GM23338 (cell line): ENCODE data around the gene LEFTY2. TPM values are rescaled to one million over a fixed set of nuclear protein-coding genes. Genes with fewer than 3 reads are reported as not detected.

ENCODE experiments used
- ATAC-seq: fragments of 200-7000 bp; cut with Tn5 transposase; 3 replicates; pipeline ENCODE4 v1.9.1; 2020
- DNase-seq: peaks from one replicate; pipeline ENCODE4 v3.0.0-alpha.2; 2015; ENCODE audit warnings: low spot score
- H2AFZ ChIP-seq: fragments of 200-600 bp; sonication (generic); 2 replicates; pipeline ENCODE4 v1.8.0; 2016; ENCODE audit warnings: antibody characterized with exemption, mild to moderate bottlenecking, moderate library complexity
- H3F3A ChIP-seq: fragments of 200-600 bp; sonication (generic); replicated peaks from 2 replicates; pipeline ENCODE4 v1.8.0; 2017; ENCODE audit warnings: antibody characterized with exemption, mixed run types, low read depth
- H3K27ac ChIP-seq: fragments of 200-600 bp; sonication (generic); 2 replicates; pipeline ENCODE4 v1.6.1; 2016; ENCODE audit warnings: low read depth
- H3K27me3 ChIP-seq: fragments of 200-600 bp; sonication (generic); 2 replicates; pipeline ENCODE4 v1.8.0; 2016; ENCODE audit warnings: mild to moderate bottlenecking, mixed run types, moderate library complexity; ENCODE audit not compliant: insufficient read depth
- H3K36me3 ChIP-seq: fragments of 200-600 bp; sonication (generic); 2 replicates; pipeline ENCODE4 v1.8.0; 2016; ENCODE audit warnings: mild to moderate bottlenecking; ENCODE audit not compliant: insufficient read depth
- H3K4me1 ChIP-seq: fragments of 200-600 bp; sonication (generic); 2 replicates; pipeline ENCODE4 v1.8.0; 2016; ENCODE audit warnings: mild to moderate bottlenecking, moderate library complexity; ENCODE audit not compliant: insufficient read depth
- H3K4me2 ChIP-seq: fragments of 200-600 bp; sonication (generic); 2 replicates; pipeline ENCODE4 v1.7.1; 2017; ENCODE audit warnings: mixed run types
- H3K4me3 ChIP-seq: fragments of 200-600 bp; sonication (generic); 2 replicates; pipeline ENCODE4 v1.6.1; 2016; ENCODE audit warnings: mixed run types
- H3K79me2 ChIP-seq: fragments of 200-600 bp; sonication (generic); replicated peaks from 2 replicates; pipeline ENCODE4 v1.8.0; 2017; ENCODE audit warnings: mild to moderate bottlenecking; ENCODE audit not compliant: insufficient read depth
- H3K9me2 ChIP-seq: fragments of 200-600 bp; sonication (generic); 2 replicates; pipeline ENCODE4 v1.8.0; 2017; ENCODE audit not compliant: insufficient read depth
- H4K20me1 ChIP-seq: fragments of 200-600 bp; sonication (generic); replicated peaks from 2 replicates; pipeline ENCODE4 v1.8.0; 2017; ENCODE audit warnings: mild to moderate bottlenecking; ENCODE audit not compliant: insufficient read depth
- H3K27ac Mint-ChIP-seq: 2 replicates; pipeline ENCODE4 v1.8.0; 2020; ENCODE audit warnings: inconsistent platforms, mild to moderate bottlenecking, moderate library complexity, mixed read lengths
- H3K27me3 Mint-ChIP-seq: 3 replicates; pipeline ENCODE4 v1.8.0; 2022; ENCODE audit warnings: low read depth, mild to moderate bottlenecking, moderate library complexity, mixed read lengths, inconsistent platforms; ENCODE audit not compliant: insufficient read depth, poor library complexity
- H3K36me3 Mint-ChIP-seq: 3 replicates; pipeline ENCODE4 v1.8.0; 2021; ENCODE audit warnings: low read depth, mild to moderate bottlenecking, inconsistent platforms, moderate library complexity, mixed read lengths
- H3K4me1 Mint-ChIP-seq: 3 replicates; pipeline ENCODE4 v1.8.0; 2020; ENCODE audit warnings: mild to moderate bottlenecking, inconsistent platforms, mixed read lengths
- H3K4me3 Mint-ChIP-seq: 3 replicates; pipeline ENCODE4 v1.8.0; 2021; ENCODE audit warnings: moderate library complexity, mild to moderate bottlenecking, inconsistent platforms, mixed read lengths
- H3K9me3 Mint-ChIP-seq: 3 replicates; pipeline ENCODE4 v1.8.0; 2020; ENCODE audit warnings: moderate library complexity, mild to moderate bottlenecking, inconsistent platforms, mixed read lengths
- CREB1 ChIP-seq: fragments of 250-450 bp; sonication (Bioruptor Pico); IDR thresholded peaks from 2 replicates; pipeline ENCODE4 v1.5.0; 2020; ENCODE audit warnings: low read depth, mild to moderate bottlenecking, moderate library complexity
- EZH2 ChIP-seq: fragments of 200-600 bp; sonication (generic); IDR thresholded peaks from one replicate; pipeline ENCODE4 v1.8.0; 2017; ENCODE audit warnings: antibody characterized with exemption, mild to moderate bottlenecking, low read depth; ENCODE audit not compliant: unreplicated experiment
- EZH2phosphoT487 ChIP-seq: fragments of 200-600 bp; sonication (generic); IDR thresholded peaks from one replicate; pipeline ENCODE4 v1.8.1; 2018; ENCODE audit warnings: antibody characterized with exemption; ENCODE audit not compliant: unreplicated experiment
- JUNB ChIP-seq: IDR thresholded peaks from one replicate; pipeline ENCODE4 v1.6.1; 2016; ENCODE audit warnings: antibody characterized with exemption; ENCODE audit not compliant: unreplicated experiment
- NANOG ChIP-seq: IDR thresholded peaks from 2 replicates; pipeline ENCODE4 v1.6.1; 2016; ENCODE audit warnings: antibody characterized with exemption, borderline replicate concordance
- POLR2AphosphoS5 ChIP-seq: IDR thresholded peaks from 2 replicates; pipeline ENCODE4 v1.6.1; 2016; ENCODE audit warnings: antibody characterized with exemption, low read depth
- REST ChIP-seq: IDR thresholded peaks from one replicate; pipeline ENCODE4 v1.6.1; 2018; ENCODE audit warnings: antibody characterized with exemption; ENCODE audit not compliant: unreplicated experiment
- STAT1 ChIP-seq: IDR thresholded peaks from one replicate; pipeline ENCODE4 v1.6.1; 2016; ENCODE audit warnings: antibody characterized with exemption; ENCODE audit not compliant: unreplicated experiment
- ZNF114 ChIP-seq: fragments of 250-450 bp; sonication (Bioruptor Pico); IDR thresholded peaks from 2 replicates; pipeline ENCODE4 v1.5.0; 2020; ENCODE audit warnings: mild to moderate bottlenecking, moderate library complexity
- ZNF331 ChIP-seq: fragments of 250-450 bp; sonication (Bioruptor Pico); IDR thresholded peaks from 2 replicates; pipeline ENCODE4 v1.5.0; 2020; ENCODE audit warnings: low read depth, mild to moderate bottlenecking, moderate library complexity
- polyA plus RNA-seq: library from polyadenylated mRNA; unstranded; fragments of >200 nt; fragmentation: Nextera tagmentation; extraction: Ambion mirVana; gene quantifications from 2 replicates; pipeline ENCODE4 v1.2.1, GENCODE V29; 2016
- total RNA-seq: library from RNA; depleted of rRNA; stranded (reverse); fragments of >200 nt; shearing (Covaris generic); gene quantifications from 2 replicates; pipeline ENCODE4 v1.2.3, GENCODE V29; 2014
- TF ChIP-seq, protein P1 (sequence below): IDR thresholded peaks from 2 replicates; pipeline ENCODE4 v1.6.1; 2016; ENCODE audit warnings: antibody characterized with exemption
- TF ChIP-seq, protein P2 (sequence below): fragments of 250-450 bp; sonication (Bioruptor Pico); IDR thresholded peaks from 2 replicates; pipeline ENCODE4 v1.5.0; 2020; ENCODE audit warnings: mild to moderate bottlenecking, moderate library complexity
- TF ChIP-seq, protein P3 (sequence below), 2 experiments: fragments of 200-600 bp in 1 of 2; sonication (generic) in 1 of 2; conservative IDR thresholded peaks; 2 replicates each; pipeline versions ENCODE4 v1.5.1 to v1.6.1; 2016 to 2017; ENCODE audit warnings: antibody characterized with exemption in 2 of 2, low read depth in 2 of 2, mild to moderate bottlenecking in 2 of 2, moderate library complexity in 1 of 2

The LEFTY2 gene
- total and polyA plus RNA-seq, 2 experiments from 2014 or later: 8.3 to 12.4 TPM

DNA sequence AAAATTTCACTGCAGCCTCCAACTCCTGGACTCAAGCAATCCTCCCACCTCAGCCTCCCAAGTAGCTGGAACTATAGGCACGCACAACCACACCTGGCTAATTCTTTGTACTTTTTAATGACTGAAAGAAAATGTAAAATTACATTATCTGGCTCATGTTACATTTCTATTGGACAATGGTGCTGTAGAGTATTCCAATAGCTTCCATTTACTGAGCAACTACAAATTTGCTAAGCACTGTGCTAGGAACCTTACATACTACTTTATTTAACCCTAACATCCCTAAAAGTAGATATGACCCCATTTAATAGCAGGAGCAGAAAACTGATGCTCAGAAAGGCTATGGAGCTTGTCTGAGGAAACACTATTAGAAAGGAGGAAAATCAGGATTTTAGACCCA lies 38.4 kb upstream of the LEFTY2 start:
- Histone ChIP-seq H2AFZ (no peak overlapping the region), H3K4me1 (no peaks in the 10 kb centered on the region), H3F3A (peaks cover 6% of the 10 kb centered on the region; the same call in 1 of the 2 replicates), H3K27me3 (no peaks in the 10 kb centered on the region), H3K79me2 (no peaks in the 10 kb centered on the region), H3K9me2 (no peaks in the 10 kb centered on the region), H3K4me3 (no peak overlapping the region), H3K36me3 (peaks cover 30% of the 10 kb centered on the region), H3K27ac (no peak overlapping the region), H4K20me1 (peaks cover 3% of the 10 kb centered on the region; the same call in 1 of the 2 replicates), H3K4me2 (no peak overlapping the region)
- Mint-ChIP-seq H3K4me1 (no peaks in the 10 kb centered on the region; the same call in 2 of the 3 replicates), H3K36me3 (peaks cover 66% of the 10 kb centered on the region), H3K27me3 (peaks cover 12% of the 10 kb centered on the region), H3K4me3 (no peak overlapping the region), H3K27ac (no peak overlapping the region), H3K9me3 (peaks cover 9% of the 10 kb centered on the region)
- ATAC-seq: no peak
- no peak for DNase-seq
- TF ChIP-seq EZH2 (no peak), NANOG (no peak), JUNB (no peak), REST (no peak), CREB1 (CRISPR knock-in tag) (no peak), STAT1 (no peak), ZNF331 (CRISPR knock-in tag) (no peak), ZNF114 (CRISPR knock-in tag) (no peak), POLR2AphosphoS5 (no peak), EZH2phosphoT487 (no peak)
- TF ChIP-seq, protein P1, sequence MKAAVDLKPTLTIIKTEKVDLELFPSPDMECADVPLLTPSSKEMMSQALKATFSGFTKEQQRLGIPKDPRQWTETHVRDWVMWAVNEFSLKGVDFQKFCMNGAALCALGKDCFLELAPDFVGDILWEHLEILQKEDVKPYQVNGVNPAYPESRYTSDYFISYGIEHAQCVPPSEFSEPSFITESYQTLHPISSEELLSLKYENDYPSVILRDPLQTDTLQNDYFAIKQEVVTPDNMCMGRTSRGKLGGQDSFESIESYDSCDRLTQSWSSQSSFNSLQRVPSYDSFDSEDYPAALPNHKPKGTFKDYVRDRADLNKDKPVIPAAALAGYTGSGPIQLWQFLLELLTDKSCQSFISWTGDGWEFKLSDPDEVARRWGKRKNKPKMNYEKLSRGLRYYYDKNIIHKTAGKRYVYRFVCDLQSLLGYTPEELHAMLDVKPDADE: no peak
- TF ChIP-seq, protein P2, sequence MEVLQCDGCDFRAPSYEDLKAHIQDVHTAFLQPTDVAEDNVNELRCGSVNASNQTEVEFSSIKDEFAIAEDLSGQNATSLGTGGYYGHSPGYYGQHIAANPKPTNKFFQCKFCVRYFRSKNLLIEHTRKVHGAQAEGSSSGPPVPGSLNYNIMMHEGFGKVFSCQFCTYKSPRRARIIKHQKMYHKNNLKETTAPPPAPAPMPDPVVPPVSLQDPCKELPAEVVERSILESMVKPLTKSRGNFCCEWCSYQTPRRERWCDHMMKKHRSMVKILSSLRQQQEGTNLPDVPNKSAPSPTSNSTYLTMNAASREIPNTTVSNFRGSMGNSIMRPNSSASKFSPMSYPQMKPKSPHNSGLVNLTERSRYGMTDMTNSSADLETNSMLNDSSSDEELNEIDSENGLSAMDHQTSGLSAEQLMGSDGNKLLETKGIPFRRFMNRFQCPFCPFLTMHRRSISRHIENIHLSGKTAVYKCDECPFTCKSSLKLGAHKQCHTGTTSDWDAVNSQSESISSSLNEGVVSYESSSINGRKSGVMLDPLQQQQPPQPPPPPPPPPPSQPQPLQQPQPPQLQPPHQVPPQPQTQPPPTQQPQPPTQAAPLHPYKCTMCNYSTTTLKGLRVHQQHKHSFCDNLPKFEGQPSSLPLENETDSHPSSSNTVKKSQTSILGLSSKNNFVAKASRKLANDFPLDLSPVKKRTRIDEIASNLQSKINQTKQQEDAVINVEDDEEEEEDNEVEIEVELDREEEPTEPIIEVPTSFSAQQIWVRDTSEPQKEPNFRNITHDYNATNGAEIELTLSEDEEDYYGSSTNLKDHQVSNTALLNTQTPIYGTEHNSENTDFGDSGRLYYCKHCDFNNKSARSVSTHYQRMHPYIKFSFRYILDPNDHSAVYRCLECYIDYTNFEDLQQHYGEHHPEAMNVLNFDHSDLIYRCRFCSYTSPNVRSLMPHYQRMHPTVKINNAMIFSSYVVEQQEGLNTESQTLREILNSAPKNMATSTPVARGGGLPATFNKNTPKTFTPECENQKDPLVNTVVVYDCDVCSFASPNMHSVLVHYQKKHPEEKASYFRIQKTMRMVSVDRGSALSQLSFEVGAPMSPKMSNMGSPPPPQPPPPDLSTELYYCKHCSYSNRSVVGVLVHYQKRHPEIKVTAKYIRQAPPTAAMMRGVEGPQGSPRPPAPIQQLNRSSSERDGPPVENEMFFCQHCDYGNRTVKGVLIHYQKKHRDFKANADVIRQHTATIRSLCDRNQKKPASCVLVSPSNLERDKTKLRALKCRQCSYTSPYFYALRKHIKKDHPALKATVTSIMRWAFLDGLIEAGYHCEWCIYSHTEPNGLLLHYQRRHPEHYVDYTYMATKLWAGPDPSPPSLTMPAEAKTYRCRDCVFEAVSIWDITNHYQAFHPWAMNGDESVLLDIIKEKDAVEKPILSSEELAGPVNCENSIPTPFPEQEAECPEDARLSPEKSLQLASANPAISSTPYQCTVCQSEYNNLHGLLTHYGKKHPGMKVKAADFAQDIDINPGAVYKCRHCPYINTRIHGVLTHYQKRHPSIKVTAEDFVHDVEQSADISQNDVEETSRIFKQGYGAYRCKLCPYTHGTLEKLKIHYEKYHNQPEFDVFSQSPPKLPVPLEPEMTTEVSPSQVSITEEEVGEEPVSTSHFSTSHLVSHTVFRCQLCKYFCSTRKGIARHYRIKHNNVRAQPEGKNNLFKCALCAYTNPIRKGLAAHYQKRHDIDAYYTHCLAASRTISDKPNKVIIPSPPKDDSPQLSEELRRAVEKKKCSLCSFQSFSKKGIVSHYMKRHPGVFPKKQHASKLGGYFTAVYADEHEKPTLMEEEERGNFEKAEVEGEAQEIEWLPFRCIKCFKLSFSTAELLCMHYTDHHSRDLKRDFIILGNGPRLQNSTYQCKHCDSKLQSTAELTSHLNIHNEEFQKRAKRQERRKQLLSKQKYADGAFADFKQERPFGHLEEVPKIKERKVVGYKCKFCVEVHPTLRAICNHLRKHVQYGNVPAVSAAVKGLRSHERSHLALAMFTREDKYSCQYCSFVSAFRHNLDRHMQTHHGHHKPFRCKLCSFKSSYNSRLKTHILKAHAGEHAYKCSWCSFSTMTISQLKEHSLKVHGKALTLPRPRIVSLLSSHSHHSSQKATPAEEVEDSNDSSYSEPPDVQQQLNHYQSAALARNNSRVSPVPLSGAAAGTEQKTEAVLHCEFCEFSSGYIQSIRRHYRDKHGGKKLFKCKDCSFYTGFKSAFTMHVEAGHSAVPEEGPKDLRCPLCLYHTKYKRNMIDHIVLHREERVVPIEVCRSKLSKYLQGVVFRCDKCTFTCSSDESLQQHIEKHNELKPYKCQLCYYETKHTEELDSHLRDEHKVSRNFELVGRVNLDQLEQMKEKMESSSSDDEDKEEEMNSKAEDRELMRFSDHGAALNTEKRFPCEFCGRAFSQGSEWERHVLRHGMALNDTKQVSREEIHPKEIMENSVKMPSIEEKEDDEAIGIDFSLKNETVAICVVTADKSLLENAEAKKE: no peak
- TF ChIP-seq, protein P3, sequence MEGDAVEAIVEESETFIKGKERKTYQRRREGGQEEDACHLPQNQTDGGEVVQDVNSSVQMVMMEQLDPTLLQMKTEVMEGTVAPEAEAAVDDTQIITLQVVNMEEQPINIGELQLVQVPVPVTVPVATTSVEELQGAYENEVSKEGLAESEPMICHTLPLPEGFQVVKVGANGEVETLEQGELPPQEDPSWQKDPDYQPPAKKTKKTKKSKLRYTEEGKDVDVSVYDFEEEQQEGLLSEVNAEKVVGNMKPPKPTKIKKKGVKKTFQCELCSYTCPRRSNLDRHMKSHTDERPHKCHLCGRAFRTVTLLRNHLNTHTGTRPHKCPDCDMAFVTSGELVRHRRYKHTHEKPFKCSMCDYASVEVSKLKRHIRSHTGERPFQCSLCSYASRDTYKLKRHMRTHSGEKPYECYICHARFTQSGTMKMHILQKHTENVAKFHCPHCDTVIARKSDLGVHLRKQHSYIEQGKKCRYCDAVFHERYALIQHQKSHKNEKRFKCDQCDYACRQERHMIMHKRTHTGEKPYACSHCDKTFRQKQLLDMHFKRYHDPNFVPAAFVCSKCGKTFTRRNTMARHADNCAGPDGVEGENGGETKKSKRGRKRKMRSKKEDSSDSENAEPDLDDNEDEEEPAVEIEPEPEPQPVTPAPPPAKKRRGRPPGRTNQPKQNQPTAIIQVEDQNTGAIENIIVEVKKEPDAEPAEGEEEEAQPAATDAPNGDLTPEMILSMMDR (conservative IDR thresholded peaks at IDR 0.05; ENCODE audit: low read depth in 2 of 2): no peak
